Measurements from ENCODE around the gene ATG2B. TPM values are rescaled to one million over a fixed set of nuclear protein-coding genes. Genes with fewer than 3 reads are reported as not detected.

ATG2B gene
- total RNA-seq, 1 donor from 2014 or later: 21.4 TPM

GRCh38 chr14:96299441-96299840 is 63.7 kb downstream of the ATG2B start:
- no peaks in the 10 kb centered on the region for H3K27me3 ChIP-seq (ENCODE audit: control insufficient read depth in 3 of 3, insufficient read depth in 3 of 3, low read length in 3 of 3)
- H3K9ac ChIP-seq (ENCODE audit: low read depth in 1 of 3, low read length in 3 of 3): no peak overlapping the region
- H3K27ac ChIP-seq (ENCODE audit: low read depth, low read length): no peak overlapping the region
- H3K9me3 ChIP-seq (ENCODE audit: control insufficient read depth in 3 of 3, low read length in 3 of 3): no peaks in the 10 kb centered on the region
- no peaks in the 10 kb centered on the region for H3K4me1 ChIP-seq (ENCODE audit: control insufficient read depth in 3 of 3, insufficient read depth in 3 of 3, low read length in 3 of 3)
- peaks cover 25 to 38% (median 34%) of the 10 kb centered on the region in 3 donors for H3K36me3 ChIP-seq (ENCODE audit: control insufficient read depth in 3 of 3, insufficient read depth in 3 of 3, low read length in 3 of 3)
- H3K4me3 ChIP-seq (ENCODE audit: low read length in 3 of 3): no peak overlapping the region

GRCh38 chr14:96297997-96298515 is 65.1 kb downstream of the ATG2B start:
- no peaks in the 10 kb centered on the region for H3K27me3 ChIP-seq (ENCODE audit: control insufficient read depth in 3 of 3, insufficient read depth in 3 of 3, low read length in 3 of 3)
- H3K9me3 ChIP-seq (ENCODE audit: control insufficient read depth in 3 of 3, low read length in 3 of 3): no peaks in the 10 kb centered on the region
- no peaks in the 10 kb centered on the region for H3K4me1 ChIP-seq (ENCODE audit: control insufficient read depth in 3 of 3, insufficient read depth in 3 of 3, low read length in 3 of 3)
- H3K4me3 ChIP-seq (ENCODE audit: low read length in 3 of 3): no peak overlapping the region
- no peak overlapping the region for H3K9ac ChIP-seq (ENCODE audit: low read depth in 1 of 3, low read length in 3 of 3)
- peaks cover 17 to 36% (median 27%) of the 10 kb centered on the region in 3 donors for H3K36me3 ChIP-seq (ENCODE audit: control insufficient read depth in 3 of 3, insufficient read depth in 3 of 3, low read length in 3 of 3)
- H3K27ac ChIP-seq (ENCODE audit: low read depth, low read length): no peak overlapping the region

GRCh38 chr14:96297000-96297399 is 66.1 kb downstream of the ATG2B start:
- H3K36me3 ChIP-seq (ENCODE audit: control insufficient read depth in 3 of 3, insufficient read depth in 3 of 3, low read length in 3 of 3): peaks cover 15 to 28% (median 19%) of the 10 kb centered on the region in 3 donors
- H3K27ac ChIP-seq (ENCODE audit: low read depth, low read length): no peak overlapping the region
- no peaks in the 10 kb centered on the region for H3K27me3 ChIP-seq (ENCODE audit: control insufficient read depth in 3 of 3, insufficient read depth in 3 of 3, low read length in 3 of 3)

DNA sequence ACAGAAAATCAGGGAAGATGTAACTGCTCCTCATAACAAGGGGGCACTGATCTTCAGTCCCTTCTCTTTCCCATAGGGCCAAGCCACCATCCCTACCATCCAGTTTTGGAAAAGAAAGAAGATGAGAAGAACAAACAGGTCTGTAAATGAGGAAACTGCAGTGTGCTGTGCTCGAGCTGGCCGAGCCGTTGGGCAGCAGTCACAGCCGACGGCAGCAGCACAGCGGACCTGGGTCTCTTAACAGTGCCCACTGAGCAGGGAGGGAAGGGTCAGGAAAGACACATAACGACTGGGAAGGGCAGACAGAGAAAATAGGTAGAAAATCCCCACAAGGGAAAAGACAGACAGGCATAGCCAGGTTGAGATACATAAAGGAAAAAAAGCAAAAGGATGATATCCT is 68.9 kb downstream of the ATG2B start:
- Histone ChIP-seq H3K27me3 (ENCODE audit: control insufficient read depth in 3 of 3, insufficient read depth in 3 of 3, low read length in 3 of 3) (no peaks in the 10 kb centered on the region), H3K27ac (ENCODE audit: low read depth, low read length) (no peak overlapping the region), H3K4me1 (ENCODE audit: control insufficient read depth in 3 of 3, insufficient read depth in 3 of 3, low read length in 3 of 3) (no peaks in the 10 kb centered on the region), H3K9ac (ENCODE audit: low read depth in 1 of 3, low read length in 3 of 3) (no peak overlapping the region), H3K9me3 (ENCODE audit: control insufficient read depth in 3 of 3, low read length in 3 of 3) (no peaks in the 10 kb centered on the region), H3K36me3 (ENCODE audit: control insufficient read depth in 3 of 3, insufficient read depth in 3 of 3, low read length in 3 of 3) (peaks cover 20 to 39% (median 29%) of the 10 kb centered on the region in 3 donors), H3K4me3 (ENCODE audit: low read length in 3 of 3) (no peak overlapping the region)

More at GRCh38 chr14:96297000-96297399, 66.1 kb downstream of the ATG2B start:
- Histone ChIP-seq H3K4me1 (ENCODE audit: control insufficient read depth in 3 of 3, insufficient read depth in 3 of 3, low read length in 3 of 3) (no peaks in the 10 kb centered on the region), H3K4me3 (ENCODE audit: low read length in 3 of 3) (no peak overlapping the region), H3K9me3 (ENCODE audit: control insufficient read depth in 3 of 3, low read length in 3 of 3) (no peaks in the 10 kb centered on the region), H3K9ac (ENCODE audit: low read depth in 1 of 3, low read length in 3 of 3) (no peak overlapping the region)

DNA sequence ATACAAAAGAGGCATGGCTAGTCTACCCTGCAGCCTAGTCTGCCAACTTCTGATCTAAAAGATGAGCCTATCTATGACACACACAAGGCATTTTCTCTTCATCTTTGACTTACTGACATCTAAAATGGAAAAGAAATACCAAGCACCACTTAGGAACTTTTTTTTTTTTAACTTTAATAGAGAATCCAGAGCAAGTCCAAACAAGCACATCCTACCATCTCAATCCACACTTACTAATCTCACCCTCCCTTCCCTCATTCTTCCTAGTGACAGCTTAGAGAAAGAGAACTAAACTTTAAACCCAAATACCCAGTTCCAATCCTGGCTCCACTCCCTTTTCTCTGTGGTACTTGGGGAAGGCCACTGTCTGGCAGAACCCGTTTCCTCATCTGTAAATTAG is 75.3 kb downstream of the ATG2B start:
- H3K4me3 ChIP-seq (ENCODE audit: low read length in 3 of 3): no peak overlapping the region
- peaks cover 17 to 65% (median 42%) of the 10 kb centered on the region in 3 donors for H3K36me3 ChIP-seq (ENCODE audit: control insufficient read depth in 3 of 3, insufficient read depth in 3 of 3, low read length in 3 of 3)
- H3K9ac ChIP-seq (ENCODE audit: low read depth in 1 of 3, low read length in 3 of 3): no peak overlapping the region
- no peaks in the 10 kb centered on the region for H3K9me3 ChIP-seq (ENCODE audit: control insufficient read depth in 3 of 3, low read length in 3 of 3)
- H3K4me1 ChIP-seq (ENCODE audit: control insufficient read depth in 3 of 3, insufficient read depth in 3 of 3, low read length in 3 of 3): no peaks in the 10 kb centered on the region
- no peaks in the 10 kb centered on the region for H3K27me3 ChIP-seq (ENCODE audit: control insufficient read depth in 3 of 3, insufficient read depth in 3 of 3, low read length in 3 of 3)
- H3K27ac ChIP-seq (ENCODE audit: low read depth, low read length): no peak overlapping the region

DNA sequence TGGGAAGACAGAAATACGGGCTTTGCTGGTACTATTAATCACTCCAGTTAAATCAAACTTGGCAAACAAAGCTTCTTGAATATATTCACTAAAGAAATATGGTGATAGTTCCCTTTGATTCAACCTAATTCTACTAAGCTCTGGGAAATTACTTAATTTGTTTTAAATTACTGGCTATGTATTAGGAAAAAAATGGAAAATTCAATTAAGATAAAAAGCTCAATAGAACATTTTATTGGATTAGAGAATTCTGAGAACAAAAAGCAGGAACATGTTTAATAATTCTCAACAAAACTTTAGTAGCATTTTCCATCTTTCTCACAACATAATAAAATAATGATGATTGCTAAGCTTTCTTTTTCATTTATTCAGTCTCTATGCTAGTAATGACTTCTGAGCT is 76.9 kb downstream of the ATG2B start:
- Histone ChIP-seq H3K9me3 (ENCODE audit: control insufficient read depth in 3 of 3, low read length in 3 of 3) (no peaks in the 10 kb centered on the region), H3K4me3 (ENCODE audit: low read length in 3 of 3) (no peak overlapping the region), H3K27ac (ENCODE audit: low read depth, low read length) (no peak overlapping the region), H3K27me3 (ENCODE audit: control insufficient read depth in 3 of 3, insufficient read depth in 3 of 3, low read length in 3 of 3) (no peaks in the 10 kb centered on the region), H3K4me1 (ENCODE audit: control insufficient read depth in 3 of 3, insufficient read depth in 3 of 3, low read length in 3 of 3) (no peaks in the 10 kb centered on the region), H3K9ac (ENCODE audit: low read depth in 1 of 3, low read length in 3 of 3) (no peak overlapping the region), H3K36me3 (ENCODE audit: control insufficient read depth in 3 of 3, insufficient read depth in 3 of 3, low read length in 3 of 3) (peaks cover 17 to 69% (median 45%) of the 10 kb centered on the region in 3 donors)

GRCh38 chr14:96285667-96286066 is 77.5 kb downstream of the ATG2B start:
- H3K9ac ChIP-seq (ENCODE audit: low read depth in 1 of 3, low read length in 3 of 3): no peak overlapping the region
- H3K9me3 ChIP-seq (ENCODE audit: control insufficient read depth in 3 of 3, low read length in 3 of 3): no peaks in the 10 kb centered on the region
- no peaks in the 10 kb centered on the region for H3K4me1 ChIP-seq (ENCODE audit: control insufficient read depth in 3 of 3, insufficient read depth in 3 of 3, low read length in 3 of 3)
- H3K27ac ChIP-seq (ENCODE audit: low read depth, low read length): no peak overlapping the region
- no peak overlapping the region for H3K4me3 ChIP-seq (ENCODE audit: low read length in 3 of 3)
- H3K27me3 ChIP-seq (ENCODE audit: control insufficient read depth in 3 of 3, insufficient read depth in 3 of 3, low read length in 3 of 3): no peaks in the 10 kb centered on the region
- H3K36me3 ChIP-seq (ENCODE audit: control insufficient read depth in 3 of 3, insufficient read depth in 3 of 3, low read length in 3 of 3): peaks cover 17 to 63% (median 42%) of the 10 kb centered on the region in 3 donors

DNA sequence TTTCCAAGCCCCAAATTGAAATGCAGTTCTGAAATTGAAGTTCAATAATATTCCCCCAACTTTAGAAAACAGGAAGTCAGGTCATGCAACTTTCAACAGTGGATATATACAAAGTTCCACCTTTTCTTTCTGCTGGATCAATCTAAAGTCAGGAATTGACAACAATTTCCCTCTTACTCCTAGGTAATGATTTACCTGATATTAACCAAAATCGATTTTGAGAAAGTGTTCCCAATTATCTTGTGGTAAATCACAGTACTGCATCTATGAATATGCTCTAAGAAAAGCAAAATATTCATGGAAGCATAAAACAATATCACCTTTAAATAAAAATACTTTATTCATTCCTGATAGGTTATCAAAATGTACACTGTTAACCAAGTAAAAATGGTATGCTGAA is 78.7 kb downstream of the ATG2B start:
- no peaks in the 10 kb centered on the region for H3K27me3 ChIP-seq (ENCODE audit: control insufficient read depth in 3 of 3, insufficient read depth in 3 of 3, low read length in 3 of 3)
- H3K9me3 ChIP-seq (ENCODE audit: control insufficient read depth in 3 of 3, low read length in 3 of 3): no peaks in the 10 kb centered on the region
- no peaks in the 10 kb centered on the region for H3K4me1 ChIP-seq (ENCODE audit: control insufficient read depth in 3 of 3, insufficient read depth in 3 of 3, low read length in 3 of 3)
- H3K36me3 ChIP-seq (ENCODE audit: control insufficient read depth in 3 of 3, insufficient read depth in 3 of 3, low read length in 3 of 3): peaks cover 8 to 51% (median 30%) of the 10 kb centered on the region in 3 donors
- H3K9ac ChIP-seq (ENCODE audit: low read depth in 1 of 3, low read length in 3 of 3): no peak overlapping the region
- no peak overlapping the region for H3K4me3 ChIP-seq (ENCODE audit: low read length in 3 of 3)
- no peak overlapping the region for H3K27ac ChIP-seq (ENCODE audit: low read depth, low read length)

- H3K4me3 ChIP-seq (ENCODE audit: low read length in 3 of 3): no peak overlapping the region
- H3K27me3 ChIP-seq (ENCODE audit: control insufficient read depth in 3 of 3, insufficient read depth in 3 of 3, low read length in 3 of 3): no peaks in the 10 kb centered on the region
- H3K27ac ChIP-seq (ENCODE audit: low read depth, low read length): no peak overlapping the region
- H3K36me3 ChIP-seq (ENCODE audit: control insufficient read depth in 3 of 3, insufficient read depth in 3 of 3, low read length in 3 of 3): peaks cover 6 to 47% (median 26%) of the 10 kb centered on the region in 3 donors
- no peaks in the 10 kb centered on the region for H3K9me3 ChIP-seq (ENCODE audit: control insufficient read depth in 3 of 3, low read length in 3 of 3)
- no peak overlapping the region for H3K9ac ChIP-seq (ENCODE audit: low read depth in 1 of 3, low read length in 3 of 3)
- no peaks in the 10 kb centered on the region for H3K4me1 ChIP-seq (ENCODE audit: control insufficient read depth in 3 of 3, insufficient read depth in 3 of 3, low read length in 3 of 3)
Measured at GRCh38 chr14:96284008-96284407, 79.1 kb downstream of the ATG2B start.

DNA sequence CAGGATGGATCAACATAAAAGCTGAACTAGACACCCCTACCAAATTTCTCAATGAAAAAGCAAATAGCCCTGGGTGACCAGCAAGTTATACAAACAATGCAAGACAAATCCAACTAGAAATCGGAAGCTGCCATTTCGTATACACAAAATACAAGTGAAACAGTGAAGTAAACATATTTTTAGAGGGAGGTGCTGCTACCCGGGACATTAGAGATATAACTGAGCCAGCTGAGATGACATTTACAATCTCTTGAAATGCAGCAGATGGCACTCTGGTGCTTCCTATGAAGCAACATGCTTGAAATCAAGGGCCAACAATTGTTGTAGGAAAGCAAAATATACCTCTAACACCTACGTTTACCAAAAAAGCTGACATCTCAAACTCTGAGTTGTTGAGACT is 81.7 kb downstream of the ATG2B start:
- peaks cover 6 to 28% (median 22%) of the 10 kb centered on the region in 3 donors for H3K36me3 ChIP-seq (ENCODE audit: control insufficient read depth in 3 of 3, insufficient read depth in 3 of 3, low read length in 3 of 3)
- no peak overlapping the region for H3K27ac ChIP-seq (ENCODE audit: low read depth, low read length)
- H3K9ac ChIP-seq (ENCODE audit: low read depth in 1 of 3, low read length in 3 of 3): no peak overlapping the region
- no peak overlapping the region for H3K4me3 ChIP-seq (ENCODE audit: low read length in 3 of 3)
- no peaks in the 10 kb centered on the region for H3K4me1 ChIP-seq (ENCODE audit: control insufficient read depth in 3 of 3, insufficient read depth in 3 of 3, low read length in 3 of 3)
- H3K9me3 ChIP-seq (ENCODE audit: control insufficient read depth in 3 of 3, low read length in 3 of 3): peaks cover 0 to 7% (median 5%) of the 10 kb centered on the region in 3 donors
- H3K27me3 ChIP-seq (ENCODE audit: control insufficient read depth in 3 of 3, insufficient read depth in 3 of 3, low read length in 3 of 3): no peaks in the 10 kb centered on the region
